ENCODE results near the gene ICAM5.

The ICAM5 gene

GRCh38 chr19:10251792-10252694, 37.7 kb upstream of the ICAM5 start, which contains the start of gene MRPL4:
MRPL4 (plus strand) TSS chr19:10252214; CDS start chr19:10252254, 40 bp downstream.
- ChIA-PET CTCF (interaction anchor here (0.5 to 0.8 kb wide), 3 partner anchors 225 to 1331 kb away, joined by 3 to 9 read pairs (median 4); no protein-coding TSS in a partner anchor), POLR2A (interaction anchor here (0.6 to 1.6 kb wide), 5 partner anchors 16 to 156 kb away, joined by 3 to 4 read pairs (median 3); partner anchors contain the start of genes PPAN and TYK2)
- TF ChIP-seq FOXK2 (IDR thresholded peaks at IDR 0.05) (no peak), FOXM1 (IDR thresholded peaks at IDR 0.05; ENCODE audit: borderline replicate concordance) (no peak), NFRKB (IDR thresholded peaks at IDR 0.05) (no peak), ZNF384 (IDR thresholded peaks at IDR 0.05) (no peak), CTBP1 (IDR thresholded peaks at IDR 0.05; ENCODE audit: borderline replicate concordance) (no peak), L3MBTL2 (conservative IDR thresholded peaks at IDR 0.05) (peak; percentile 75), HDGF (IDR thresholded peaks at IDR 0.05; ENCODE audit: borderline replicate concordance) (no peak)
- peak; percentile 95 for DNase-seq (ENCODE audit: extremely low spot score)

- POLR2A ChIA-PET, result interaction anchor here (1.6 kb wide), 2 partner anchors 127 to 146 kb away, joined by 3 read pairs; partner anchors contain the start of genes PPAN and TYK2
- CTCF ChIA-PET, result interaction anchor here (0.8 kb wide), 1 partner anchor 225 kb away, joined by 4 read pairs; no protein-coding TSS in a partner anchor
- TF ChIP-seq BHLHE40 (IDR thresholded peaks at IDR 0.05; ENCODE audit: borderline replicate concordance) (no peak), PKNOX1 (IDR thresholded peaks at IDR 0.05) (no peak), ZNF384 (IDR thresholded peaks at IDR 0.05) (no peak), LEF1 (IDR thresholded peaks at IDR 0.05; ENCODE audit: borderline replicate concordance) (no peak)
- DNase-seq (ENCODE audit: extremely low spot score), result no peak
Observed at GRCh38 chr19:10252707-10253106, 37.0 kb upstream of the ICAM5 start.

DNA sequence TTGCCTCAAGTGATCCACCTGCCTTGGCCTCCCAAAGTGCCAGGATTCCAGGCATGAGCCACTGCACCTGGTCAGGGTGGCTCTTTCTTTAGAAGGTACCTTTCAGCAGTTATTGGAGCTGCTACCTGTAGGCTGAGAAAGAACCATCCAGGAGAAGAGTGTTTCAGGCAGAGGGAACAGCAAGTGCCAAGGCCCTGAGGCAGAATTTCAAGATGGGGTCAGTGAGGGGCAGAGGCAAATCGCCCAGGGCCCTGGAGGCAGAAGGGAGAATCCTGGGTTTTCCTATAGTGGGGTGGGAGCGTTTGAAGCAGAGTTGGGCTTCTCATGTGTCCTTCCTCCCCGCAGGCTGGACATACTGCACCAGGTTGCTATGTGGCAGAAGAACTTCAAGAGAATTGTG, 35.5 kb upstream of the ICAM5 start:
- ChIA-PET POLR2A (interaction anchor here (1.0 kb wide), 1 partner anchor 127 kb away, joined by 3 read pairs; the partner anchor contains the start of gene TYK2), CTCF (no interaction called here)
- TF ChIP-seq ELF4 (IDR thresholded peaks at IDR 0.05) (no peak), FOXM1 (IDR thresholded peaks at IDR 0.05; ENCODE audit: borderline replicate concordance) (no peak), ZNF384 (IDR thresholded peaks at IDR 0.05) (no peak), BHLHE40 (IDR thresholded peaks at IDR 0.05; ENCODE audit: borderline replicate concordance) (no peak), LEF1 (IDR thresholded peaks at IDR 0.05; ENCODE audit: borderline replicate concordance) (no peak), FOXA1 (IDR thresholded peaks at IDR 0.05) (no peak), FOXK2 (IDR thresholded peaks at IDR 0.05) (no peak), HDGF (IDR thresholded peaks at IDR 0.05; ENCODE audit: borderline replicate concordance) (no peak), SP1 (IDR thresholded peaks at IDR 0.05) (no peak), ARNT (IDR thresholded peaks at IDR 0.05) (no peak), SUZ12 (IDR thresholded peaks at IDR 0.05) (no peak), TARDBP (IDR thresholded peaks at IDR 0.05) (no peak), CTBP1 (IDR thresholded peaks at IDR 0.05; ENCODE audit: borderline replicate concordance) (no peak), NFRKB (IDR thresholded peaks at IDR 0.05) (no peak)
- no peak for DNase-seq (ENCODE audit: extremely low spot score)

- DNase-seq (ENCODE audit: extremely low spot score), result no peak
- ChIA-PET CTCF (no interaction called here), POLR2A (no interaction called here)
- TF ChIP-seq LEF1 (IDR thresholded peaks at IDR 0.05; ENCODE audit: borderline replicate concordance), result no peak
- no peak for TF ChIP-seq FOXA1 (IDR thresholded peaks at IDR 0.05)
- TF ChIP-seq CTBP1 (IDR thresholded peaks at IDR 0.05; ENCODE audit: borderline replicate concordance), result no peak
- no peak for TF ChIP-seq SUZ12 (IDR thresholded peaks at IDR 0.05)
- TF ChIP-seq NFRKB (IDR thresholded peaks at IDR 0.05), result no peak
- no peak for TF ChIP-seq ELF4 (IDR thresholded peaks at IDR 0.05)
- TF ChIP-seq L3MBTL2 (conservative IDR thresholded peaks at IDR 0.05), result no peak
- no peak for TF ChIP-seq HDGF (IDR thresholded peaks at IDR 0.05; ENCODE audit: borderline replicate concordance)
- no peak for TF ChIP-seq ZNF384 (IDR thresholded peaks at IDR 0.05)
- no peak for TF ChIP-seq FOXK2 (IDR thresholded peaks at IDR 0.05)
- TF ChIP-seq FOXM1 (IDR thresholded peaks at IDR 0.05; ENCODE audit: borderline replicate concordance), result no peak
- no peak for TF ChIP-seq TARDBP (IDR thresholded peaks at IDR 0.05)
- TF ChIP-seq ARNT (IDR thresholded peaks at IDR 0.05), result no peak
- no peak for TF ChIP-seq PKNOX1 (IDR thresholded peaks at IDR 0.05)
- no peak for TF ChIP-seq BHLHE40 (IDR thresholded peaks at IDR 0.05; ENCODE audit: borderline replicate concordance)
- TF ChIP-seq SP1 (IDR thresholded peaks at IDR 0.05), result no peak
Observed at GRCh38 chr19:10255358-10255757, 34.4 kb upstream of the ICAM5 start.

GRCh38 chr19:10256551-10256950, 33.2 kb upstream of the ICAM5 start:
- ChIA-PET CTCF (interaction anchor here (0.5 kb wide), 1 partner anchor 438 kb away, joined by 3 read pairs; no protein-coding TSS in a partner anchor), POLR2A (interaction anchor here (0.8 kb wide), 1 partner anchor 124 kb away, joined by 4 read pairs; the partner anchor contains the start of gene TYK2)
- TF ChIP-seq FOXA1 (IDR thresholded peaks at IDR 0.05) (no peak), SUZ12 (IDR thresholded peaks at IDR 0.05) (no peak), ARNT (IDR thresholded peaks at IDR 0.05) (no peak), FOXK2 (IDR thresholded peaks at IDR 0.05) (no peak), HDGF (IDR thresholded peaks at IDR 0.05; ENCODE audit: borderline replicate concordance) (no peak)
- no peak for DNase-seq (ENCODE audit: extremely low spot score)

DNA sequence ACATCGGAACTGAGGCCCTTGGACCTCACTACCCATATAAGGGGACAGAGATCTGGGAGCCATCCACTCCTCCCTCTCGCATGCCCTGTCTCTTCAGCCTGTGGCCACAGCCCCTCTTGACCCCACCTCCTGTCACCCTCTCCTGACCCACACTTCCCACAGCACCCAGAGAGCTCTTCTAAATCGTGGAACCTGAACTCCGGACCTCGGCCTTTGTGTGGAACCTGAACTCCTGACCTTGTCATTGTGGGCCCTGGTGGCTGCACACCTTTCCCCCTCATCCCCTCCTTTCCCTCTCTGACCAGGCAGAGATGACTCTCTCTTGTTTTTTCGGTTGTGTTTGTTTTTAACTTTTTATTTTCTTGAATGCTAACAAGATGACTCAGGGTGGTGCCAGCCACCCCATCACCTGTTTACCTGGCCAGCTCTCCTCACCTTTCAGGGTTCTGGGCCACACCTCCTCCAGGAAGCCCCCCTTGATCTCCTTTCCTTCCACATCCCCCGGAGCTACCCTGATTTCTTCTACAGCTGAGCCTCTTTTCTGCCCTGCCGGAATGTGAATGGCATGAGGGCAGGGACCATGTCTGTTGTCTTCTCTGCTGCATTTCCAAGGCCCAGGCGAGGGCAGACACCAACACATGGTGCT, 32.7 kb upstream of the ICAM5 start:
- ChIA-PET CTCF (interaction anchor here (0.9 kb wide), 1 partner anchor 12 kb away, joined by 3 read pairs; no protein-coding TSS in a partner anchor), POLR2A (interaction anchor here (0.8 kb wide), 1 partner anchor 123 kb away, joined by 4 read pairs; the partner anchor contains the start of gene TYK2)
- no peak for TF ChIP-seq PKNOX1 (IDR thresholded peaks at IDR 0.05)
- no peak for TF ChIP-seq FOXK2 (IDR thresholded peaks at IDR 0.05)
- TF ChIP-seq CTBP1 (IDR thresholded peaks at IDR 0.05; ENCODE audit: borderline replicate concordance), result no peak
- no peak for TF ChIP-seq FOXA1 (IDR thresholded peaks at IDR 0.05)
- TF ChIP-seq SUZ12 (IDR thresholded peaks at IDR 0.05), result no peak
- DNase-seq (ENCODE audit: extremely low spot score), result no peak

Data from HEK293T (cell line).